HCEC 1CT (cell line): Measurements from ENCODE around the gene OR1K1.
A peak's percentile ranks its signal among the peaks of the same experiment; 100 is the strongest.
"Not testable (repeated sequence)": the region's sequence is repeated elsewhere in the genome, so short reads cannot be mapped to it uniquely, and the experiment has no call there.

Source experiments
- DNase-seq: peaks from one replicate; pipeline ENCODE4 v3.0.0-alpha.2; 2017

OR1K1 gene, protein sequence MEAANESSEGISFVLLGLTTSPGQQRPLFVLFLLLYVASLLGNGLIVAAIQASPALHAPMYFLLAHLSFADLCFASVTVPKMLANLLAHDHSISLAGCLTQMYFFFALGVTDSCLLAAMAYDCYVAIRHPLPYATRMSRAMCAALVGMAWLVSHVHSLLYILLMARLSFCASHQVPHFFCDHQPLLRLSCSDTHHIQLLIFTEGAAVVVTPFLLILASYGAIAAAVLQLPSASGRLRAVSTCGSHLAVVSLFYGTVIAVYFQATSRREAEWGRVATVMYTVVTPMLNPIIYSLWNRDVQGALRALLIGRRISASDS

GRCh38 chr9:122800066-122801060 is at the start of gene OR1K1:
OR1K1 (plus strand) TSS chr9:122800123; CDS start chr9:122800123, 0 bp downstream.
- DNase-seq: no peak

DNA sequence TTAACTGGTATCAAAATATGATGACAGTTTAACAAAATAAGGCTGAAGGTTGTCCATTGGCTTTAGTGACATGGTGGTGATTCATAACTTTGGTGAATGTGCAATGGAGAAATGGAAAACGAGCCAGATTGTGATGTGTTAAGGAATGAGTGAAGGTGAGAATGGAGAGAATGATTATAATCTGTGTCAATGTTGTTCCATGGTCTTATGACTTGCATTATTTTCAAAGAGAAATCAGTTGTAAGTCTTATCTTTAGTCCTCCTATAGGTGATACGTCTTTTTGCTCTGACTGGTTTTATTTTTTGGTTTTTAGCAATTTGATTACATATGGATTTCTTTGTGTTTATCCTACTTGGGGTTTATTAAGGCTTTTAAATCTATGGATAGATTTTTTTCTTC is 45.1 kb upstream of the OR1K1 start:
- DNase-seq: no peak

DNA sequence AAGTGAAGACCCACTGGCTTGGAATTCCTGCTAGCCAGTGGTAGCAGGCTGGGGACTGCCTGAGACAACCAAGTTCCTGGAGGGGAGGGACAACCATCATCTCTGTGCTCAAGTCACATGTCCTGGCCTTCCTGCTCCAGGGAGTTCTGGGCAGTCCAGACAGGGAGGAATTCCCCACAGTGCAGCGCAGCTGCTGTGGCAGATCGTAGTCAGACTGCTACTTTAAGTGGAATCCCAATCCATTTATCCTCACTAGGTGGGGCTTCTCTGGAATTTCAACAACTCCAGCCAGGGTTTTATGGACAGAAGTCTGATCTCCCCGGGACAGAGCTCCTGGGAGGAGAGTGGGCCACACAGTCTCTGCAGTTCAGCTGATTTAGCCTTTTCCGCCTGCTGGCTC is 32.1 kb upstream of the OR1K1 start:
- no peak for DNase-seq

- no peak for DNase-seq
Measured at GRCh38 chr9:122777052-122777451, 22.9 kb upstream of the OR1K1 start.

- DNase-seq: peak; percentile 60
Measured at GRCh38 chr9:122777935-122778627, 21.8 kb upstream of the OR1K1 start.

DNA sequence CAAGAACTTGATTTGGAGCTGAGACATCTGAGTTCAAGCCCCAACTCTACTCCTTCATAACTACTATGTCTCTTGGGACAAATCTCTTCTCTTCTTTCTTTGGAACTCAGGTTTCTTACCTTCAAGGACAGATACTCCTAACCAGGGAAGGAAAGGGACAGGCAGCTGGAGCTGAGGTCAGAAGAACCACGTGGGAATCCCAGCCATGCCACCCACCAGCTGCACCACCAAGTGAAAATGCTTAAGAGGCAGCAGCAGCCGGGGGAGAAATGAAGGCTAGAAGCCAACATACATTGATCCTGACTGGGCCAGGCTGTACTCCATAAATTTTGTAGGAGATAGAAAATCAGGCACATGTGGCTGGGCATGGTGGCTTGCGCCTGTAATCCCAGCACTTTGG is 20.7 kb upstream of the OR1K1 start:
- no peak for DNase-seq

- no peak for DNase-seq
Measured at GRCh38 chr9:122780026-122780425, 19.9 kb upstream of the OR1K1 start.

- DNase-seq: no peak
Measured at GRCh38 chr9:122781671-122782070, 18.3 kb upstream of the OR1K1 start.

GRCh38 chr9:122785269-122785668 is 14.7 kb upstream of the OR1K1 start:
- DNase-seq: no peak

GRCh38 chr9:122786338-122786737 is 13.6 kb upstream of the OR1K1 start:
- DNase-seq: no peak

- no peak for DNase-seq
Measured at GRCh38 chr9:122788831-122789230, 11.1 kb upstream of the OR1K1 start, which contains the start of gene OR5C1. OR5C1 (plus strand) TSS chr9:122788933; CDS start chr9:122788933, 0 bp downstream.

- DNase-seq: no peak
Measured at GRCh38 chr9:122789256-122790046, 10.5 kb upstream of the OR1K1 start.

DNA sequence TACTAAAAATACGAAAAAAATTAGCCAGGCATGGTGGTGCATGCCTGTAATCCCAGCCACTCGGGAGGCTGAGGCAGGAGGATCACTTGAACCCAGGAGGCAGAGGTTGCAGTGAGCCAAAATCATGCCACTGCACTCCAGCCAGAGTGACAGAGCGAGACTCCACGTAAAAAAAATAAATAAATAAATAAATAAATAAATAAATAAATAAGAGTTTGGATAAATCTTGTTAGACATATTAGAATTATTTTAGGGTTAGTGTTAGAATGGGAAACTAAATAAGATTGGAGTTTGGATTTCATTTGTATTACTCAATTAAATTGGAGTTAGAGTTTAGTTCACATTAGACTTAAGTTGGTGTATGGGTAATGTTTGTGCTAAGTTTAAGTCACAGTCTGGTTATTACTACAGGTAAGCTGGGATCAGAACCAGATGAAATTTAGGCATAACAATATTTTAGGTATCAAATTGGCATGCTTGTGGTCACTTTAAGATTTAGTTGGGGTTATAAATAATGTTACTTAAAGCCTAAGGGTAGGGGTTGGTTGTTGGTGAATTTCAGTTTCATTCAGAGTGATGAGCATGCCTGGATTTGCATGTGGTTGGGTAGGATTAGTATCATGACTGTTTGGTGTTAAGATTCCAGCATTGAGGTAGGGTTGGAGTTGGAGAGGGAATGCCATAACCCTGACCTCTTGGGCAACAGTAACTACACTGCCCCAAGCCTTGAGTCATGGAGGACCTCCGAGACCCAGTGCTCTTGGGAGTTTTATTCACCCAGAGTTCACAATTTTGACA is 7.9 kb upstream of the OR1K1 start:
- DNase-seq: no peak

GRCh38 chr9:122797316-122798063 is 2.4 kb upstream of the OR1K1 start:
- peak; percentile 27 for DNase-seq

DNA sequence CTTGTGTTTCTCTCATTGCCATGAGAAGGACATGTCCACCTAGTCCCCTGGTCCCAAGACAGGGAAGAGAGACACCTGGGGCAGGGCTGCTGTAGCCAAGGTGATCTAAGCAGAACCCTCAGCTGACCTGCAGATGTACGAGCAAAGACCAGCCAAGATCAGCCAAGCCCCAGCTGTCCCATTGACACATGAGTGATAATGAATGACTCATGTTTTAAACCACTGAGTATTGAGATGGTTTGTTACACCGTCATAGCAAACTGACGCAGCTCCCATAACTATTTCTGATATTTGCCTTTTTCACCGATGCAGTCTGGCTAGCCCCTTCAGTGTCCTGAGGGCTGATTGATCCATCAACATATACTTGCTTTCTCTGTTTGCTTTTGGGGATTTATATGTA is 6.7 kb downstream of the OR1K1 start:
- DNase-seq: peak; percentile 30

GRCh38 chr9:122807271-122807900 is 7.5 kb downstream of the OR1K1 start:
- no peak for DNase-seq

GRCh38 chr9:122808141-122808540 is 8.2 kb downstream of the OR1K1 start:
- DNase-seq: no peak

DNA sequence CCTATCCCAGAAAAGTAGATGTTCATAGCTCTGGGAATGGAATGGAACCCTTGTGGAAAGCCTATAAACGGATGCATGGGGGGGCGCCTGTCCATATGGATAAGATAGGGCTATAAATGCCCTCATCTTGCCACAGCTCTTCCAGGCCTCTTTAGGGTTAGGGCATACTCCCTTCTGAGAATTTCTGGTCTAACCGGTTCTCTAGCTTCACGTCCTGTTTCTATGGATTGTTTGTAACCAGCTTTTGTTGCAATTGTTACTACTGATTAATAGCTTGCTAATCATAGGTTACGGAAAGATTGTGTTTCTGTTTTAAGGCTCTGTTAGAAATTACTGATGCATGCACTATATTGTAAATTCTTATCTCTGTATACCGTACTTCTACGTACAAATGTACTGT is 9.3 kb downstream of the OR1K1 start:
- DNase-seq: not testable (repeated sequence)

GRCh38 chr9:122810306-122810946 is 10.5 kb downstream of the OR1K1 start:
- DNase-seq: peak; percentile 58

- DNase-seq: no peak
Measured at GRCh38 chr9:122812736-122813135, 12.8 kb downstream of the OR1K1 start.
